ENCODE results near the gene WFIKKN1. TPM values are rescaled to one million over a fixed set of nuclear protein-coding genes. Genes with fewer than 3 reads are reported as not detected.

Gene WFIKKN1
- total and polyA plus RNA-seq, 2 experiments from 2014 or later, result 3.5 to 6.8 TPM

DNA sequence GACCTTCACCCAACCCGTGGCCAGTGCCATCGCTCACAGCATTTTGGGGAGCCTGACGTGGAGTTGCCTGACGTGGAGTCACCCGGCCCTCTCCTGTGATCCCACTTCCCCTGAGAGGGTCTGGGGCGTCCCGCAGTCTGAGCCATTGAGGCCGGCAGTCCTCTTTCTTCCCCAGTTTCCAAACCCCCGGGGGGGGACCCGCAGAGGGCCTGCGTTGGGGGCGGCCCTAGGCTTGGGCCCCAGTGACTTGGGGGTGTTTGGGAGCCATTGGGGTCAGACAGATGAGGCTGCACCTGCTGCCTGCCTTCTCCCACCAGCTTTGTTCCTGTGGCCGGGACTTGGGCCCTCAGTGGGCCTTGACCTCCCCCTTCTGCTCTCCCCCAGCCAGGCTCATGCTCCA lies 38.9 kb downstream of the WFIKKN1 start (continued):
- TF ChIP-seq, protein P1, sequence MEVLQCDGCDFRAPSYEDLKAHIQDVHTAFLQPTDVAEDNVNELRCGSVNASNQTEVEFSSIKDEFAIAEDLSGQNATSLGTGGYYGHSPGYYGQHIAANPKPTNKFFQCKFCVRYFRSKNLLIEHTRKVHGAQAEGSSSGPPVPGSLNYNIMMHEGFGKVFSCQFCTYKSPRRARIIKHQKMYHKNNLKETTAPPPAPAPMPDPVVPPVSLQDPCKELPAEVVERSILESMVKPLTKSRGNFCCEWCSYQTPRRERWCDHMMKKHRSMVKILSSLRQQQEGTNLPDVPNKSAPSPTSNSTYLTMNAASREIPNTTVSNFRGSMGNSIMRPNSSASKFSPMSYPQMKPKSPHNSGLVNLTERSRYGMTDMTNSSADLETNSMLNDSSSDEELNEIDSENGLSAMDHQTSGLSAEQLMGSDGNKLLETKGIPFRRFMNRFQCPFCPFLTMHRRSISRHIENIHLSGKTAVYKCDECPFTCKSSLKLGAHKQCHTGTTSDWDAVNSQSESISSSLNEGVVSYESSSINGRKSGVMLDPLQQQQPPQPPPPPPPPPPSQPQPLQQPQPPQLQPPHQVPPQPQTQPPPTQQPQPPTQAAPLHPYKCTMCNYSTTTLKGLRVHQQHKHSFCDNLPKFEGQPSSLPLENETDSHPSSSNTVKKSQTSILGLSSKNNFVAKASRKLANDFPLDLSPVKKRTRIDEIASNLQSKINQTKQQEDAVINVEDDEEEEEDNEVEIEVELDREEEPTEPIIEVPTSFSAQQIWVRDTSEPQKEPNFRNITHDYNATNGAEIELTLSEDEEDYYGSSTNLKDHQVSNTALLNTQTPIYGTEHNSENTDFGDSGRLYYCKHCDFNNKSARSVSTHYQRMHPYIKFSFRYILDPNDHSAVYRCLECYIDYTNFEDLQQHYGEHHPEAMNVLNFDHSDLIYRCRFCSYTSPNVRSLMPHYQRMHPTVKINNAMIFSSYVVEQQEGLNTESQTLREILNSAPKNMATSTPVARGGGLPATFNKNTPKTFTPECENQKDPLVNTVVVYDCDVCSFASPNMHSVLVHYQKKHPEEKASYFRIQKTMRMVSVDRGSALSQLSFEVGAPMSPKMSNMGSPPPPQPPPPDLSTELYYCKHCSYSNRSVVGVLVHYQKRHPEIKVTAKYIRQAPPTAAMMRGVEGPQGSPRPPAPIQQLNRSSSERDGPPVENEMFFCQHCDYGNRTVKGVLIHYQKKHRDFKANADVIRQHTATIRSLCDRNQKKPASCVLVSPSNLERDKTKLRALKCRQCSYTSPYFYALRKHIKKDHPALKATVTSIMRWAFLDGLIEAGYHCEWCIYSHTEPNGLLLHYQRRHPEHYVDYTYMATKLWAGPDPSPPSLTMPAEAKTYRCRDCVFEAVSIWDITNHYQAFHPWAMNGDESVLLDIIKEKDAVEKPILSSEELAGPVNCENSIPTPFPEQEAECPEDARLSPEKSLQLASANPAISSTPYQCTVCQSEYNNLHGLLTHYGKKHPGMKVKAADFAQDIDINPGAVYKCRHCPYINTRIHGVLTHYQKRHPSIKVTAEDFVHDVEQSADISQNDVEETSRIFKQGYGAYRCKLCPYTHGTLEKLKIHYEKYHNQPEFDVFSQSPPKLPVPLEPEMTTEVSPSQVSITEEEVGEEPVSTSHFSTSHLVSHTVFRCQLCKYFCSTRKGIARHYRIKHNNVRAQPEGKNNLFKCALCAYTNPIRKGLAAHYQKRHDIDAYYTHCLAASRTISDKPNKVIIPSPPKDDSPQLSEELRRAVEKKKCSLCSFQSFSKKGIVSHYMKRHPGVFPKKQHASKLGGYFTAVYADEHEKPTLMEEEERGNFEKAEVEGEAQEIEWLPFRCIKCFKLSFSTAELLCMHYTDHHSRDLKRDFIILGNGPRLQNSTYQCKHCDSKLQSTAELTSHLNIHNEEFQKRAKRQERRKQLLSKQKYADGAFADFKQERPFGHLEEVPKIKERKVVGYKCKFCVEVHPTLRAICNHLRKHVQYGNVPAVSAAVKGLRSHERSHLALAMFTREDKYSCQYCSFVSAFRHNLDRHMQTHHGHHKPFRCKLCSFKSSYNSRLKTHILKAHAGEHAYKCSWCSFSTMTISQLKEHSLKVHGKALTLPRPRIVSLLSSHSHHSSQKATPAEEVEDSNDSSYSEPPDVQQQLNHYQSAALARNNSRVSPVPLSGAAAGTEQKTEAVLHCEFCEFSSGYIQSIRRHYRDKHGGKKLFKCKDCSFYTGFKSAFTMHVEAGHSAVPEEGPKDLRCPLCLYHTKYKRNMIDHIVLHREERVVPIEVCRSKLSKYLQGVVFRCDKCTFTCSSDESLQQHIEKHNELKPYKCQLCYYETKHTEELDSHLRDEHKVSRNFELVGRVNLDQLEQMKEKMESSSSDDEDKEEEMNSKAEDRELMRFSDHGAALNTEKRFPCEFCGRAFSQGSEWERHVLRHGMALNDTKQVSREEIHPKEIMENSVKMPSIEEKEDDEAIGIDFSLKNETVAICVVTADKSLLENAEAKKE (CRISPR knock-in tag; IDR thresholded peaks at IDR 0.05), result no peak

DNA sequence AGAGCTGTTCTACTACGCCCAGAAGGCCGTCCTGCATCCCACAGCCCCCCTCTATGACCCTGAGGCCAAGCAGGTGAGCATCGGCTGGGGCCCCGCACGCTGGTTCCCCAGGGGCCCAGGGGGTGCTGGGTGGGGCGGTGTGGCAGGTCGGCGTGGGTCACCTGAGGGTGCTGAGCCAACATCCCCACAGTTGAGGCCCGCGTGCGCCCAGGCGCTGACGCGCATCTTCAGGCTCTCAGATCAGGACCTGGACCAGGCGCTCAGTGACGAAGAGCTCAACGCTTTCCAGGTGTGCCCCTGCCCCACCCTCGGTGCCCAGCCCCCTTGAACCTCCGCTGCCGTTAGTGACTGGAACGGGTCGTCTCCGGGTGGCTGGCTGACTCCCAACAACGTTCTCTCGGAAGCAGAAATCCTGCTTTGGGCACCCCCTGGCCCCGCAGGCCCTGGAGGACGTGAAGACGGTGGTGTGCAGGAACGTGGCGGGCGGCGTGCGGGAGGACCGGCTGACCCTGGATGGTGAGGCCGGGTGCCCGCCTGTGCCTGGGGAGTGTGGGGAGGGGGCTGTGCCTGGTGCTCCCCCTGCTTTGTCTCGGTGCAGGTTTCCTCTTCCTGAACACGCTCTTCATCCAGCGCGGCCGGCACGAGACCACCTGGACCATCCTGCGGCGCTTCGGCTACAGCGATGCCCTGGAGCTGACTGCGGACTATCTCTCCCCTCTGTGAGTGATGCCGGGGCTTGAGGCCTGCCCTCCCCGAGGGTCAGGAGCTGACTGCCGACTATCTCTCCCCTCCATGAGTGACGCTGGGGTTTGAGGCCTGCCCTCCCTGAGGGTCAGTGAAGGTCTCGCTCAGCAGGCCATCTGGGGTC lies 39.9 kb downstream of the WFIKKN1 start:
- Mint-ChIP-seq H3K4me1 (peaks cover 6% of the 10 kb centered on the region; the same call in 1 of the 3 replicates), H3K27me3 (ENCODE audit: insufficient read depth, low read depth, poor library complexity) (peaks cover 6% of the 10 kb centered on the region), H3K9me3 (no peaks in the 10 kb centered on the region; the same call in 2 of the 3 replicates), H3K36me3 (ENCODE audit: low read depth) (peaks cover 21% of the 10 kb centered on the region), H3K27ac (no peak overlapping the region), H3K4me3 (peak overlapping the region; percentile 38; the same call in 1 of the 3 replicates)
- no peak for DNase-seq (ENCODE audit: low spot score)
- Histone ChIP-seq H3K4me2 (no peak overlapping the region), H4K20me1 (replicated peaks; ENCODE audit: insufficient read depth) (peaks cover 3% of the 10 kb centered on the region), H2AFZ (no peak overlapping the region), H3K27me3 (ENCODE audit: insufficient read depth) (no peaks in the 10 kb centered on the region), H3K27ac (ENCODE audit: low read depth) (no peak overlapping the region), H3K9me2 (ENCODE audit: insufficient read depth) (no peaks in the 10 kb centered on the region), H3F3A (replicated peaks; ENCODE audit: low read depth) (peaks cover 19% of the 10 kb centered on the region; the same call in 1 of the 2 replicates), H3K36me3 (ENCODE audit: insufficient read depth) (peaks cover 11% of the 10 kb centered on the region; the same call in 1 of the 2 replicates), H3K79me2 (replicated peaks; ENCODE audit: insufficient read depth) (peaks cover 16% of the 10 kb centered on the region), H3K4me3 (no peak overlapping the region), H3K4me1 (ENCODE audit: insufficient read depth) (no peaks in the 10 kb centered on the region)
- no peak for ATAC-seq
- TF ChIP-seq, protein P2, sequence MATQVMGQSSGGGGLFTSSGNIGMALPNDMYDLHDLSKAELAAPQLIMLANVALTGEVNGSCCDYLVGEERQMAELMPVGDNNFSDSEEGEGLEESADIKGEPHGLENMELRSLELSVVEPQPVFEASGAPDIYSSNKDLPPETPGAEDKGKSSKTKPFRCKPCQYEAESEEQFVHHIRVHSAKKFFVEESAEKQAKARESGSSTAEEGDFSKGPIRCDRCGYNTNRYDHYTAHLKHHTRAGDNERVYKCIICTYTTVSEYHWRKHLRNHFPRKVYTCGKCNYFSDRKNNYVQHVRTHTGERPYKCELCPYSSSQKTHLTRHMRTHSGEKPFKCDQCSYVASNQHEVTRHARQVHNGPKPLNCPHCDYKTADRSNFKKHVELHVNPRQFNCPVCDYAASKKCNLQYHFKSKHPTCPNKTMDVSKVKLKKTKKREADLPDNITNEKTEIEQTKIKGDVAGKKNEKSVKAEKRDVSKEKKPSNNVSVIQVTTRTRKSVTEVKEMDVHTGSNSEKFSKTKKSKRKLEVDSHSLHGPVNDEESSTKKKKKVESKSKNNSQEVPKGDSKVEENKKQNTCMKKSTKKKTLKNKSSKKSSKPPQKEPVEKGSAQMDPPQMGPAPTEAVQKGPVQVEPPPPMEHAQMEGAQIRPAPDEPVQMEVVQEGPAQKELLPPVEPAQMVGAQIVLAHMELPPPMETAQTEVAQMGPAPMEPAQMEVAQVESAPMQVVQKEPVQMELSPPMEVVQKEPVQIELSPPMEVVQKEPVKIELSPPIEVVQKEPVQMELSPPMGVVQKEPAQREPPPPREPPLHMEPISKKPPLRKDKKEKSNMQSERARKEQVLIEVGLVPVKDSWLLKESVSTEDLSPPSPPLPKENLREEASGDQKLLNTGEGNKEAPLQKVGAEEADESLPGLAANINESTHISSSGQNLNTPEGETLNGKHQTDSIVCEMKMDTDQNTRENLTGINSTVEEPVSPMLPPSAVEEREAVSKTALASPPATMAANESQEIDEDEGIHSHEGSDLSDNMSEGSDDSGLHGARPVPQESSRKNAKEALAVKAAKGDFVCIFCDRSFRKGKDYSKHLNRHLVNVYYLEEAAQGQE (IDR thresholded peaks at IDR 0.05; ENCODE audit: unreplicated experiment), result no peak
- no peak for TF ChIP-seq NANOG (IDR thresholded peaks at IDR 0.05; ENCODE audit: borderline replicate concordance)
- no peak for TF ChIP-seq EZH2 (IDR thresholded peaks at IDR 0.05; ENCODE audit: low read depth, unreplicated experiment)
- TF ChIP-seq ZNF331 (CRISPR knock-in tag; IDR thresholded peaks at IDR 0.05; ENCODE audit: low read depth), result no peak
- TF ChIP-seq POLR2AphosphoS5 (IDR thresholded peaks at IDR 0.05; ENCODE audit: low read depth), result no peak
- no peak for TF ChIP-seq STAT1 (IDR thresholded peaks at IDR 0.05; ENCODE audit: unreplicated experiment)
- TF ChIP-seq ZNF114 (CRISPR knock-in tag; IDR thresholded peaks at IDR 0.05), result no peak
- TF ChIP-seq, protein P3, sequence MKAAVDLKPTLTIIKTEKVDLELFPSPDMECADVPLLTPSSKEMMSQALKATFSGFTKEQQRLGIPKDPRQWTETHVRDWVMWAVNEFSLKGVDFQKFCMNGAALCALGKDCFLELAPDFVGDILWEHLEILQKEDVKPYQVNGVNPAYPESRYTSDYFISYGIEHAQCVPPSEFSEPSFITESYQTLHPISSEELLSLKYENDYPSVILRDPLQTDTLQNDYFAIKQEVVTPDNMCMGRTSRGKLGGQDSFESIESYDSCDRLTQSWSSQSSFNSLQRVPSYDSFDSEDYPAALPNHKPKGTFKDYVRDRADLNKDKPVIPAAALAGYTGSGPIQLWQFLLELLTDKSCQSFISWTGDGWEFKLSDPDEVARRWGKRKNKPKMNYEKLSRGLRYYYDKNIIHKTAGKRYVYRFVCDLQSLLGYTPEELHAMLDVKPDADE (IDR thresholded peaks at IDR 0.05), result no peak
- TF ChIP-seq CREB1 (CRISPR knock-in tag; IDR thresholded peaks at IDR 0.05; ENCODE audit: low read depth), result no peak
- TF ChIP-seq EZH2phosphoT487 (IDR thresholded peaks at IDR 0.05; ENCODE audit: unreplicated experiment), result no peak

Measured in GM23338 (cell line).